CD4-positive, alpha-beta T cell (primary cell): ENCODE measurements around the gene BTRC. TPM values are rescaled to one million over a fixed set of nuclear protein-coding genes. Genes with fewer than 3 reads are reported as not detected.

Experiments
- ATAC-seq: fragments of 200-7000 bp; cut with Tn5 transposase; one replicate; pipeline ENCODE4 v1.10.0; 2022; ENCODE audit warnings: mild to moderate bottlenecking; ENCODE audit not compliant: poor library complexity
- CTCF ChIA-PET: fragments of 350-600 bp; sonication (Branson Sonifier 250); formaldehyde crosslinking; loops from one replicate; lab custom pipeline; 2021; ENCODE audit warnings: antibody characterized with exemption, inconsistent platforms; lab: Charles Lee
- POLR2A ChIA-PET: fragments of 350-600 bp; sonication (Branson Sonifier 250); formaldehyde crosslinking; loops from one replicate; lab custom pipeline; 2021; ENCODE audit warnings: antibody characterized with exemption, inconsistent platforms; lab: Charles Lee
- DNase-seq, 14 experiments: peaks; one replicate each; pipeline ENCODE4 v3.0.0-alpha.2; 2013 to 2020; ENCODE audit warnings: mixed read lengths in 2 of 14
- H3K27ac ChIP-seq, 2 donors: one replicate each; pipeline versions ENCODE4 v1.5.1 to v1.7.0; 2013; ENCODE audit warnings: low read length in 2 of 2, low read depth in 1 of 2, mild to moderate bottlenecking in 1 of 2
- H3K27me3 ChIP-seq, 2 experiments: 1 replicate in 1 of 2; 2 replicates in 1 of 2; pipeline versions ENCODE4 v1.6.1 to v1.7.0; 2013; ENCODE audit warnings: low read length in 2 of 2, control low read depth in 1 of 2, mild to moderate bottlenecking in 1 of 2, moderate library complexity in 1 of 2; ENCODE audit not compliant: insufficient read depth in 2 of 2, control insufficient read depth in 1 of 2
- H3K36me3 ChIP-seq: one replicate; pipeline ENCODE4 v1.6.1; 2013; ENCODE audit warnings: low read length, control low read depth; ENCODE audit not compliant: insufficient read depth
- H3K4me1 ChIP-seq: one replicate; pipeline ENCODE4 v1.6.1; 2013; ENCODE audit warnings: low read length, control low read depth; ENCODE audit not compliant: insufficient read depth
- H3K4me3 ChIP-seq: one replicate; pipeline ENCODE4 v1.5.1; 2013; ENCODE audit warnings: mild to moderate bottlenecking, low read length, moderate library complexity
- H3K9me3 ChIP-seq, 2 experiments: 1 replicate in 1 of 2; 2 replicates in 1 of 2; pipeline versions ENCODE4 v1.6.1 to v1.7.0; 2013; ENCODE audit warnings: low read length in 2 of 2, mild to moderate bottlenecking in 2 of 2, control low read depth in 1 of 2, moderate library complexity in 1 of 2; ENCODE audit not compliant: control insufficient read depth in 1 of 2, insufficient read depth in 1 of 2
- H3K27ac Mint-ChIP-seq: one replicate; pipeline ENCODE4 v1.8.0; 2020; ENCODE audit warnings: mixed read lengths
- H3K27me3 Mint-ChIP-seq: one replicate; pipeline ENCODE4 v1.8.0; 2021; ENCODE audit warnings: mixed read lengths
- H3K36me3 Mint-ChIP-seq: one replicate; pipeline ENCODE4 v1.8.0; 2021; ENCODE audit warnings: low read depth, mixed read lengths
- H3K4me1 Mint-ChIP-seq: one replicate; pipeline ENCODE4 v1.8.0; 2021; ENCODE audit warnings: low read depth, mixed read lengths
- H3K4me3 Mint-ChIP-seq: one replicate; pipeline ENCODE4 v1.8.0; 2020; ENCODE audit warnings: mild to moderate bottlenecking, mixed read lengths
- H3K9me3 Mint-ChIP-seq: one replicate; pipeline ENCODE4 v1.8.0; 2020; ENCODE audit warnings: mixed read lengths
- intact Hi-C, 2 experiments: fragments of 100-400 bp; cut with DNase I in 1 of 2; cut with micrococcal nuclease in 1 of 2; formaldehyde crosslinking; loops; one replicate each; pipeline versions ENCODE4 v1.15.1 to v1.9.0; 2023 to 2025; cut with DNase I, micrococcal nuclease
- total RNA-seq, 174 experiments: library from RNA in 2 of 174; stranded (reverse) in 2 of 174; gene quantifications; one replicate each; pipeline ENCODE4 v1.2.3 and lab custom pipeline; 2021 to 2026
- TF ChIP-seq, protein P1 (sequence below): fragments of 200-600 bp; IDR thresholded peaks from one replicate; pipeline ENCODE4 v1.8.0; 2022; ENCODE audit warnings: antibody characterized with exemption, mild to moderate bottlenecking

BTRC gene
- total RNA-seq, 2 experiments from 2014 or later = 13.1 to 13.2 TPM

DNA sequence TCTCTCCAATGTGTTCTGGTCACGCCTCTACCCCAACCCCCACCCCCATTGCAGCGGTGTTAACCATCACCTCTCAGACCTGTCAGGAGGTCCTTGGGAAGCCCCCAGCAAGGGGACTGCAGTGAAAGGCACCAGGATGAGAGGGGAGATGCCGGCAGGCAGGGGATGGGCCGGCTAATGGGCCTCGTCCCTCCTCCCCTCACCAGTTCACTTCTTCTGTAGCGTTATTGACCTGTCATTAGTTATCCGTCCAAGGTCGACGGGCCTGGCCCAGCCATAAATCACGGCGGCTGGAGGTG lies 215.3 kb downstream of the BTRC start:
- no peak overlapping the region for H3K27ac ChIP-seq
- ATAC-seq = no peak
- TF ChIP-seq, protein P1, sequence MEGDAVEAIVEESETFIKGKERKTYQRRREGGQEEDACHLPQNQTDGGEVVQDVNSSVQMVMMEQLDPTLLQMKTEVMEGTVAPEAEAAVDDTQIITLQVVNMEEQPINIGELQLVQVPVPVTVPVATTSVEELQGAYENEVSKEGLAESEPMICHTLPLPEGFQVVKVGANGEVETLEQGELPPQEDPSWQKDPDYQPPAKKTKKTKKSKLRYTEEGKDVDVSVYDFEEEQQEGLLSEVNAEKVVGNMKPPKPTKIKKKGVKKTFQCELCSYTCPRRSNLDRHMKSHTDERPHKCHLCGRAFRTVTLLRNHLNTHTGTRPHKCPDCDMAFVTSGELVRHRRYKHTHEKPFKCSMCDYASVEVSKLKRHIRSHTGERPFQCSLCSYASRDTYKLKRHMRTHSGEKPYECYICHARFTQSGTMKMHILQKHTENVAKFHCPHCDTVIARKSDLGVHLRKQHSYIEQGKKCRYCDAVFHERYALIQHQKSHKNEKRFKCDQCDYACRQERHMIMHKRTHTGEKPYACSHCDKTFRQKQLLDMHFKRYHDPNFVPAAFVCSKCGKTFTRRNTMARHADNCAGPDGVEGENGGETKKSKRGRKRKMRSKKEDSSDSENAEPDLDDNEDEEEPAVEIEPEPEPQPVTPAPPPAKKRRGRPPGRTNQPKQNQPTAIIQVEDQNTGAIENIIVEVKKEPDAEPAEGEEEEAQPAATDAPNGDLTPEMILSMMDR = no peak
- no peaks in the 10 kb centered on the region for H3K4me1 Mint-ChIP-seq
- no peaks in the 10 kb centered on the region for H3K36me3 Mint-ChIP-seq
- POLR2A ChIA-PET = interaction anchor here (1.5 kb wide), 1 partner anchor 33 kb away, joined by 3 read pairs; no protein-coding TSS in a partner anchor
- H3K4me3 Mint-ChIP-seq = peak overlapping the region; percentile 34
- DNase-seq = peak in 1 of 14 experiments; percentile 11
- no peak overlapping the region for H3K27ac Mint-ChIP-seq
- peaks cover 0 to 21% of the 10 kb centered on the region in 2 experiments for H3K9me3 ChIP-seq
- H3K27me3 ChIP-seq = peaks cover 42 to 49% of the 10 kb centered on the region in 2 experiments
- no peaks in the 10 kb centered on the region for H3K9me3 Mint-ChIP-seq
- H3K36me3 ChIP-seq = no peaks in the 10 kb centered on the region
- peaks cover 53% of the 10 kb centered on the region for H3K27me3 Mint-ChIP-seq
- intact Hi-C loops = loop anchor here in 1 of 2 experiments (10.0 kb wide), 1 partner anchor 294 kb away; no protein-coding TSS in a partner anchor
- H3K4me1 ChIP-seq = peaks cover 28% of the 10 kb centered on the region
- peak overlapping the region; percentile 61 for H3K4me3 ChIP-seq
- CTCF ChIA-PET = interaction anchor here (0.6 to 3.0 kb wide), 3 partner anchors 11 to 355 kb away, joined by 3 to 16 read pairs (median 8); partner anchors contain the start of genes DPCD and POLL

DNA sequence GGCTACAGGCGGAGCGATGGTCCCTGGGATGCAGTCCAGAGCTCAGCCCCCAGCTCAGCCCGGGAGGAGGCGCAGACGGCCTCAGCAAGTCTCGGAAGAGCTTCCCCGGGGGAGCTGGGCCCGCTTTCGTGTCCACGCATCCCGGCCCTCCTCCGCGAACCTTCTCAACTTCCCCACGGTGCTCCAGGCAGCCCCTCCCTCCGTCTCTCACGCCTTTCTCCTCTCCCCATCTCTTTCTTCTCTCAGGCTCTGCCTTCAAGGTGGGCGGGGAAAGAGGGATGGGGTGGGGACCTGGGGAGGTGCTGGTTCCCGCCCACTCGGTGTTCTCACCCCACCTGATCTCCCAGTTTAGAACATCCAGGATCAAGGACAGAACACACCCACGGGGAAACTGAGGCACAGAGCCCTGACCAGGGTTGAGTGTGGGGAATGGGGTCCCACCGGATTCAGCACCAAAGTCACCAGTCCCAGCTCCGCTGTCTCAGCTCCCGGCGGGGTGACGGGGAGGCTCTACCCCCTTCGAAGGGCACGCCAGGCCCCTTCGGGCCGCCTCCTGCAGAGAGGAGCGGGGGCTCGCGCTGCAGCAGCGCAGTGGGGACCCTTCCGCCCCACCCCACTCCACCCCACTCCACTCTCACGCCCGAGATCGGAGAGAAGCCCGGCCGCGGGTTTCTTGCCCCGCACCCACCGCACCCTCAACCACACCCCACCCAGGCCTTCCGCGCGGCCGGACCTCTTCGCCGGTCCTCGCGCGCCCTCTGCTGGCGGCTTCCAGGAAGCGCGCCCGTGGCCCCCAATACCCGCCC lies 215.9 kb downstream of the BTRC start:
- Mint-ChIP-seq H3K4me1 (no peaks in the 10 kb centered on the region), H3K27me3 (peaks cover 49% of the 10 kb centered on the region), H3K27ac (no peak overlapping the region), H3K9me3 (no peaks in the 10 kb centered on the region), H3K4me3 (peak overlapping the region; percentile 77), H3K36me3 (no peaks in the 10 kb centered on the region)
- Histone ChIP-seq H3K27ac (no peak overlapping the region), H3K9me3 (peaks cover 0 to 21% of the 10 kb centered on the region in 2 experiments), H3K27me3 (peaks cover 40 to 46% of the 10 kb centered on the region in 2 experiments), H3K4me1 (peaks cover 28% of the 10 kb centered on the region), H3K36me3 (no peaks in the 10 kb centered on the region), H3K4me3 (peak overlapping the region; percentile 61)
- ChIA-PET CTCF (interaction anchor here (0.6 to 3.0 kb wide), 3 partner anchors 12 to 356 kb away, joined by 3 to 16 read pairs (median 8); partner anchors contain the start of genes DPCD and POLL), POLR2A (interaction anchor here (1.5 kb wide), 1 partner anchor 33 kb away, joined by 3 read pairs; no protein-coding TSS in a partner anchor)
- ATAC-seq (peak; percentile 92), DNase-seq (peak; percentile 65 to 90 (median 76))
- TF ChIP-seq, protein P1 = peak; percentile 93
- intact Hi-C loops = loop anchor here (1.0 to 10.0 kb wide), 7 partner anchors 33 to 409 kb away; no protein-coding TSS in a partner anchor

DNA sequence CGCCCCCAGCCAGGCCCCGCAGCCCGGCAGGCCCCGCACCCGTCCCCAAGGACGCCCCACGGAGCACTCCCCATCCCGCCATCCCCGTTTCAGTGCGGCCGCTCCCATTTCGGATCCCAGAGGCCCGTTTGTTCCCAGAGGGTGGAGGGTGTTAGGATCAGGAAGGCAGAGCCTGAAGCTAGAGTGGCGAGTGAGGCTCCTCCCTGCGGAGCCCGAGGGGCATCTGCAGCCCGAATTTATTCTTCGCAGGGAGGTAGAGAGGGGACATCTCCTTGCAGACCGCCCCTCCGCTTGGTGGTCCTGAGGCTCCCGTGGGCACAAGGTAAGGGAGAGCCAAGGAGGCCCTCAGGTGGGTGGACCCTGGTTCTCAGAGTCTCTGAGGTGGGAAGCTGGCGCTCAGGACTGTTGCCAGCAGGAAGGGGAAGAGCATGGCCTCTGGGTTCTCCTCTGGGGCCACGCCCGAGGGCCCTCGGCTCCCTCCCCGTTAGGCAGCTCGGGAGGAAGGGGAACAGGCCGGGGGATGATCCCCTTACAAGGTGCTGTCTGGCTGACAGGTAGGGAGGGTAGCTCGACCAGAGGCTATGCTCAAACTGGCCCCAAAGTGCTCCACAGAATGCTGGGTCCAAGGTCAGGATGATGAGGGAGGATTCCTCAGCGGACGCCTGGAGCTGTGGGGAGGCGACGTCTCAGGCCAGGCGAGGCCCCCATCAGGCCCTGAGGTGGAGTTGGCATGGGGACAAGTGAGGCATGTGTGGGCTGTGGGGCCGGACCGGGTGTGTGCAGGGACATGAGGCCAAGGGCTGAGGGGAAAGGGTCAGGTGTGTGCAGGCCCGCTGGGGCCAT lies 216.7 kb downstream of the BTRC start:
- H3K27me3 ChIP-seq = peaks cover 36 to 42% of the 10 kb centered on the region in 2 experiments
- ChIA-PET POLR2A (interaction anchor here (0.6 to 1.5 kb wide), 2 partner anchors 34 to 344 kb away, joined by 3 read pairs; no protein-coding TSS in a partner anchor), CTCF (interaction anchor here (0.9 to 3.0 kb wide), 3 partner anchors 17 to 360 kb away, joined by 3 to 16 read pairs (median 8); partner anchors contain the start of genes DPCD and POLL)
- no peaks in the 10 kb centered on the region for H3K36me3 Mint-ChIP-seq
- H3K27ac ChIP-seq = no peak overlapping the region
- TF ChIP-seq, protein P1 = peak; percentile 53
- H3K9me3 Mint-ChIP-seq = no peaks in the 10 kb centered on the region
- DNase-seq = peak in 1 of 14 experiments; percentile 19
- intact Hi-C loops = loop anchor here (1.0 to 2.0 kb wide), 6 partner anchors 33 to 409 kb away; no protein-coding TSS in a partner anchor
- peaks cover 41% of the 10 kb centered on the region for H3K27me3 Mint-ChIP-seq
- H3K4me3 ChIP-seq = peak overlapping the region; percentile 61
- H3K27ac Mint-ChIP-seq = no peak overlapping the region
- H3K4me3 Mint-ChIP-seq = peak overlapping the region; percentile 11
- ATAC-seq = no peak
- no peaks in the 10 kb centered on the region for H3K36me3 ChIP-seq
- no peaks in the 10 kb centered on the region for H3K4me1 Mint-ChIP-seq
- H3K9me3 ChIP-seq = peaks cover 0 to 18% of the 10 kb centered on the region in 2 experiments
- peaks cover 28% of the 10 kb centered on the region for H3K4me1 ChIP-seq
